Fibroblast of the aortic adventitia (primary cell): ENCODE data around the gene IFNA21. TPM values are rescaled to one million over a fixed set of nuclear protein-coding genes. Genes with fewer than 3 reads are reported as not detected.
"Not testable (repeated sequence)": the region's sequence is repeated elsewhere in the genome, so short reads cannot be mapped to it uniquely, and the experiment has no call there.

Source experiments
- DNase-seq: peaks from one replicate; pipeline ENCODE4 v3.0.0-alpha.2; 2010; ENCODE audit warnings: low read depth
- H3K4me3 ChIP-seq: 2 replicates; pipeline ENCODE4 v1.5.1; 2011; ENCODE audit warnings: low read depth, mild to moderate bottlenecking, control low read depth, low read length, moderate library complexity
- total RNA-seq: library from RNA; depleted of rRNA; stranded (reverse); fragments of >200 nt; gene quantifications from 2 replicates; pipeline ENCODE4 v1.2.3, GENCODE V29; 2012; ENCODE audit warnings: low replicate concordance
- TF ChIP-seq, protein P1 (sequence below): IDR thresholded peaks from 2 replicates; pipeline ENCODE4 v1.5.1; 2011; ENCODE audit warnings: mild to moderate bottlenecking, low read length, control low read depth, inconsistent platforms; ENCODE audit not compliant: insufficient read depth

IFNA21 gene
- not detected in 2 replicates for total RNA-seq

DNA sequence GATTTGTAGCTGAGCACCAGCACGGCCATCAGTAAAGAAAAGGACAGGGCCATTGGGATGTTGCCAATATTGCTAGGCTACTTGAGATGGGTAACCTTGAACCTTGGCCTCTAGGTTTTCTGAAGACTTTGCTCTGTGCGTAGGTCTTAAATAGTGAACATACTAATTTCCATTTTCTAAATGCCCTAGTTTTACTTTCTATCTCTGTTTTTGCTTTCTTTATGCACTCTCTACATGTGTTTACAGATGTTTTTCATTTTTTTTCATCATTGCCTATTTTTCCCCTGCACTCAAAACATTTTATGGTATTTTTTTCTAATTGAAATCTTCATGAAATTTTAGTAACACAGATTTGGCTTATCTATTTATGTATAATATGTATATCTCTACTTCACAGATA, at the start of gene IFNA21:
Gene IFNA21 (minus strand): TSS at position 101 of the 400 bp plus-strand sequence. CDS start 48 bp downstream, at position 53.
- not testable (repeated sequence) for H3K4me3 ChIP-seq, DNase-seq

DNA sequence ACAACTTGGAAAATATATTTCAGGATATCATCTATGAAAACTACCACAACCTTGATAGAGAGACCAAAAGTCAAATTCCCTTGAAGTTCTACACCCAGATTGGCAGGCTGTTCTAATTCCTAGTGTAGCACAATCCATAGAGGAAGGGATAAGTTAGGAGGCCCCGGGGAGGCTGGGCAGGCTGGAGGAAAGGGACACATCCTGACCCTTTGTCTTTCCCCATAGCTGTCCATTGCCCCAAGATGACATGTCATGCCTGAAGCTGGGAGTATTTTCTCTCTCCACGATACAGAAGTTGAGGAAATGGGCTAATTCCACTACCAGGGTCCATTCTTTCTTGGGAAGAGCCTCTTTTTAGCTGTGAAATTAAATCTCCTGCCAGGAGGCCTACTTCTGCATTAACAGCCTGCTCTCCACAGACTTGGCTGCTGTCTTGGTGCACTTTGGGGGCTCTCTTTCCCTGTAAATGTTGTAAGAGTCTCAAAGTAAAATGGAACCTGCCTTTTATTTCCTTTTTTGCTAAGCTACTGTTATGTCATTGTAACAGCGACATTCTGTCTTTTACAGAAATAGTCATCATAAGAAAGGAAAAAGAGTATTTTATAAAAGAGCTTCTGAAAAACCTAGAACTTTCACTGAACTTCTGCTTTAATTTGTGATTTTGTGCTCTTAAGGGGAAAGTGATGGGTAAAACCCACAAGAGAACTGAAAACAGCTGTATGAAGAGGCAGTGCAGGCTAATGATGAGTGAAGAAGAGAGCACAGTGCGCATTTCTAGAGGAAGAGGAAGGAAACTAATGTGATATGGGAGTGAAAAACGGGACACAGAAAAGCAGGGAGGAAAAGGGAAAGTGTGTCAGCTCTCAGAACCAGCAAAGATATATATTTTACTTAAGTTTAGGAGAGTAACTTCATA, 47.2 kb upstream of the IFNA21 start:
- not testable (repeated sequence) for H3K4me3 ChIP-seq
- peak; percentile 14 for DNase-seq
- TF ChIP-seq, protein P1, sequence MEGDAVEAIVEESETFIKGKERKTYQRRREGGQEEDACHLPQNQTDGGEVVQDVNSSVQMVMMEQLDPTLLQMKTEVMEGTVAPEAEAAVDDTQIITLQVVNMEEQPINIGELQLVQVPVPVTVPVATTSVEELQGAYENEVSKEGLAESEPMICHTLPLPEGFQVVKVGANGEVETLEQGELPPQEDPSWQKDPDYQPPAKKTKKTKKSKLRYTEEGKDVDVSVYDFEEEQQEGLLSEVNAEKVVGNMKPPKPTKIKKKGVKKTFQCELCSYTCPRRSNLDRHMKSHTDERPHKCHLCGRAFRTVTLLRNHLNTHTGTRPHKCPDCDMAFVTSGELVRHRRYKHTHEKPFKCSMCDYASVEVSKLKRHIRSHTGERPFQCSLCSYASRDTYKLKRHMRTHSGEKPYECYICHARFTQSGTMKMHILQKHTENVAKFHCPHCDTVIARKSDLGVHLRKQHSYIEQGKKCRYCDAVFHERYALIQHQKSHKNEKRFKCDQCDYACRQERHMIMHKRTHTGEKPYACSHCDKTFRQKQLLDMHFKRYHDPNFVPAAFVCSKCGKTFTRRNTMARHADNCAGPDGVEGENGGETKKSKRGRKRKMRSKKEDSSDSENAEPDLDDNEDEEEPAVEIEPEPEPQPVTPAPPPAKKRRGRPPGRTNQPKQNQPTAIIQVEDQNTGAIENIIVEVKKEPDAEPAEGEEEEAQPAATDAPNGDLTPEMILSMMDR: peak; percentile 53

DNA sequence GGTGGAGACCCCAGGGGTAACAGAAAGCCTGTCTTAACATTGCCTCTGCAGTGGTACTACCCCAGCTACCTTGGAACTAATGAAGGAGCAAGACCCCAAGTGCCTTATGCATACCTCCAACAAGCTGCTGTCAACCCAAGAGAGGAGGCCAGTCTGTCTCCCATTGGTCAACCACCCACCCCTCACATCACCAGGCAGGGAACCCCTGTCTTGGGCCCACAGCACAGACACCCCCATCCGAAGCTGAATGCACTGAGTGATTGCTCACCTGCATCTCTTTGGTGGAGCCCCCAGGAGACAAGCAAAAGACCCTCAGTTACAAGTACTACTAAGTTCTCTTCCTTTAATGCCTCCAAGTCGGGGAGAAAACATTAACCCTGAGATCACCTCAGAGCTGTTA, 45.7 kb upstream of the IFNA21 start:
- not testable (repeated sequence) for DNase-seq, H3K4me3 ChIP-seq

DNA sequence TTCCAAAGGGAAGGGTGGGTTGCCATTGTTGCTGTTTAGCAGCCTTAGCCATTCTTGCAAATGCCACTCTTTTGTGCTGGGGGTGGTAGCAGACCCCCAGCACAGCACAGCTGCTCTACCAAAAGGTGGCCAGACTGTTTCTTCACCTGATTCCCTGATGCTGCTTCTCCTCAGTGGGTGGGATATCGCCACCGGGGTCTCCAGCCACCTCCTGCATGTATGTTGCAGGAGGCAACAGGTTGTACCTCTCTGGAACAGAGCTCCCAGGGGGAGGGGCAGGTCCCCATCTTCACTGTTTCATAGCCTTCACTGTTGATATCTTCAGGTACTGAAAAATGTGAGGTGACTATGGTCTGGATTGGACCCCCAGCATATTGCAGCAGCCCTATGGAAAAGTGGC, 44.3 kb upstream of the IFNA21 start:
- not testable (repeated sequence) for DNase-seq, H3K4me3 ChIP-seq

DNA sequence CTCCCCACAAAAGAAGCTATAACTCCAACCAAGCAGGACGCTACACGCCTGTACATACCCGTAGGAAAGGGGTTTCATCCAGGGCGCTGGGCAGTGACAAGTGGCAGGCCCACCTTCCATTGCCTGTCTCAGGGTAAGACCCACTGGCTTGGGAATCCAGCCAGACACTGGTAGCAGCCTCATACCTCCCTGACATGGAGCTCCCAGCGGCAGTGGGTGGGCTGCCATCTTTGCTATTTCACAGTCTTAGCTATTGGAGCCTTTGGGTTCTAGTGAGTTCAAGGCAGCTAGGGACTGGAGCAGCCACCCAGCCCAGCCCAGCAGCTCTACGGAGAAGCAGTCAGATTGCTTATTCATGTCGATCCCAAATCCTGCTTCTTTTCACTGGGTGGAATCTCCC, 43.9 kb upstream of the IFNA21 start:
- H3K4me3 ChIP-seq: no peak overlapping the region
- TF ChIP-seq, protein P1: no peak
- DNase-seq: no peak

DNA sequence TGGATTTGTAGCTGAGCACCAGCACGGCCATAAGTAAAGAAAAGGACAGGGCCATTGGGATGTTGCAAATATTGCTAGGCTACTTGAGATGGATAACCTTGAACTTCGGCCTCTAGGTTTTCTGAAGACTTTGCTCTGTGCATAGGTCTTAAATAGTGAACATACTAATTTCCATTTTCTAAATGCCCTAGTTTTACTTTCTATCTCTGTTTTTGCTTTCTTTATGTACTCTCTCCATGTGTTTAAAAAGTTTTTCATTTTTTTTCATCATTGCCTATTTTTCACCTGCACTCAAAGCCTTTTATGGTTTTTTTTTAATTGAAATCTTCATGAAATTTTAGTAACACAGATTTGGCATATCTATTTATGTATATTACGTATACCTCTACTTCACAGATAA, 40.6 kb upstream of the IFNA21 start, which contains the start of gene IFNA10:
Gene IFNA10 (minus strand): TSS at position 101 of the 400 bp plus-strand sequence. CDS start 46 bp downstream, at position 55.
- not testable (repeated sequence) for DNase-seq

DNA sequence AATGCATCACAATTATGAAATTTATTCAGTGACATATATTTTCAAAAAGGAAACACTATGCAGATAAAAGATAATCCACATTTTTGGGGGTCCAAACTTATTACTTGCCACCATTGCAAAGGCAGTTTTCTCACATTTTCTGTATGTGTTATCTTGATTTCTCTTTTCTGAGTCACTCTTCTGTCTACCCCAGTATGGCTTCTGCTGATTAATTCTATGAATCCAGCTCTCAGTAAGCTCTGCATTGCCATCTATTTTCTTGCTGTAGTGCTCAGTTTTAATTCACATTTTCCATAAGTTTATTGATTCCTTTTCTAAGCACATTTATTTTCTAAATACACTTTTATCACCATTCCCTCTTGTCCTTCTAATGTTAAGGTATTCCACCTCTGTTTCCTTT, 38.7 kb upstream of the IFNA21 start:
- no peak for DNase-seq
- TF ChIP-seq, protein P1: no peak
- H3K4me3 ChIP-seq: no peak overlapping the region

More for the DNA sequence above, 40.6 kb upstream of the IFNA21 start, which contains the start of gene IFNA10:
- H3K4me3 ChIP-seq: not testable (repeated sequence)

DNA sequence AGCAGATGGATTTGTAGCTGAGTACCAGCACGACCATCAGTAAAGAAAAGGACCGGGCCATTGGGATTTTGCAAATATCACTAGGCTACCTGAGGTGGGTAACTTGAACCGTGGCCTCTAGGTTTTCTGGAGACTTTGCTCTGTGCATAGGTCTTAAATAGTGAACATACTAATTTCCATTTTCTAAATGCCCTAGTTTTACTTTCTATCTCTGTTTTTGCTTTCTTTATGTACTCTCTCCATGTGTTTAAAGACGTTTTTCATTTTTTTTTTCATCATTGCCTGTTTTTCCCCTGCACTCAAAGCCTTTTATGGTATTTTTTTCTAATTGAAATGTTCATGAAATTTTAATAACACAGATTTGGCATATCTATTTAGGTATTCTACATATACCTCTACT, 35.6 kb upstream of the IFNA21 start, which contains the start of gene IFNA7:
Gene IFNA7 (minus strand): TSS at position 101 of the 400 bp plus-strand sequence. CDS start 40 bp downstream, at position 61.
- not testable (repeated sequence) for DNase-seq, H3K4me3 ChIP-seq

DNA sequence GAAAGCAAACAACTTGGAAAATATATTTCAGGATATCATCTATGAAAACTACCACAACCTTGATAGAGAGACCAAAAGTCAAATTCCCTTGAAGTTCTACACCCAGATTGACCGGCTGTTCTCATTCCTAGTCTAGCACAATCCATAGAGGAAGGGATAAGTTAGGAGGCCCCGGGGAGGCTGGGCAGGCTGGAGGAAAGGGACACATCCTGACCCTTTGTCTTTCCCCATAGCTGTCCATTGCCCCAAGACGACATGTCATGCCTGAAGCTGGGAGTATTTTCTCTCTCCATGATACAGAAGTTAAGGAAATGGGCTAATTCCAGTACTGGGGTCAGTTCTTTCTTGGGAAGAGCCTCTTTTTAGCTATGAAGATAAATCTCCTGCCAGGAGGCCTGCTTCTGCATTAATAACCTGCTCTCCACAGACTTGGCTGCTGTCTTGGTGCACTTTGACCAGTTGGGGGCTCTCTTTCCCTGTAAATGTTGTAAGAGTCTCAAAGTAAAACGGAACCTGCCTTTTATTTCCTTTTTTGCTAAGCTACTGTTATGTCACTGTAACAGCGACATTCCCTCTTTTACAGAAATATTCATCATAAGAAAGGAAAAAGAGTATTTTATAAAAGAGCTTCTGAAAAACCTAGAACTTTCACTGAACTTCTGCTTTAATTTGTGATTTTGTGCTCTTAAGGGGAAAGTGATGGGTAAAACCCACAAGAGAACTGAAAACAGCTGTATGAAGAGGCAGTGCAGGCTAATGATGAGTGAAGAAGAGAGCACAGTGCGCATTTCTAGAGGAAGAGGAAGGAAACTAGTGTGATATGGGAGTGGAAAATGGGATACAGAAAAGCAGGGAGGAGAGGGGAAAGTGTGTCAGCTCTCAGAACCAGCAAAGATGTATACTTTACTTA, 28.7 kb upstream of the IFNA21 start:
- DNase-seq: peak; percentile 4
- H3K4me3 ChIP-seq: not testable (repeated sequence)
- TF ChIP-seq, protein P1: peak; percentile 33

DNA sequence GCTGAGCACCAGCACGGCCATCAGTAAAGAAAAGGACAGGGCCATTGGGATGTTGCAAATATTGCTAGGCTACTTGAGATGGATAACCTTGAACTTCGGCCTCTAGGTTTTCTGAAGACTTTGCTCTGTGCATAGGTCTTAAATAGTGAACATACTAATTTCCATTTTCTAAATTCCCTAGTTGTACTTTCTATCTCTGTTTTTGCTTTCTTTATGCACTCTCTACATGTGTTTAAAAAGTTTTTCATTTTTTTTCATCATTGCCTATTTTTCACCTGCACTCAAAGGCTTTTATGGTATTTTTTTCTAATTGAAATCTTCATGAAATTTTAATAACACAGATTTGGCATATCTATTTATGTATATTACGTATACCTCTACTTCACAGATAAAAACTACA, 21.0 kb upstream of the IFNA21 start, which contains the start of gene IFNA4:
Gene IFNA4 (minus strand): TSS at position 101 of the 400 bp plus-strand sequence. CDS start 56 bp downstream, at position 45.
- not testable (repeated sequence) for DNase-seq, H3K4me3 ChIP-seq
